WTC11 (cell line): ENCODE results near the gene MR1.

Source experiments
- AFF4 ChIP-seq: sonication (generic); formaldehyde crosslinking; IDR thresholded peaks from 2 replicates; pipeline ENCODE4 v1.8.1; 2023; ENCODE audit warnings: mild to moderate bottlenecking, missing genetic modification reagents, borderline replicate concordance
- ATF2 ChIP-seq: sonication (generic); formaldehyde crosslinking; IDR thresholded peaks from 2 replicates; pipeline ENCODE4 v1.8.1; 2022; ENCODE audit warnings: low read depth, missing genetic modification reagents, borderline replicate concordance
- CREB1 ChIP-seq: sonication (generic); formaldehyde crosslinking; IDR thresholded peaks from 2 replicates; pipeline ENCODE4 v1.8.0; 2023; ENCODE audit warnings: mild to moderate bottlenecking, missing genetic modification reagents
- CTCF ChIP-seq: fragments of 200-600 bp; IDR thresholded peaks from 2 replicates; pipeline ENCODE4 v1.8.0; 2022; ENCODE audit warnings: antibody characterized with exemption
- ERG ChIP-seq: fragments of 250-450 bp; sonication (Bioruptor Pico); IDR thresholded peaks from 2 replicates; pipeline ENCODE4 v1.8.0; 2021; ENCODE audit warnings: mild to moderate bottlenecking
- JUN ChIP-seq: sonication (generic); formaldehyde crosslinking; IDR thresholded peaks from 2 replicates; pipeline ENCODE4 v1.8.0; 2023; ENCODE audit warnings: mild to moderate bottlenecking, missing genetic modification reagents
- KAT7 ChIP-seq: sonication (generic); formaldehyde crosslinking; IDR thresholded peaks from 2 replicates; pipeline ENCODE4 v1.8.1; 2023; ENCODE audit warnings: missing genetic modification reagents, mild to moderate bottlenecking, borderline replicate concordance
- MYBL2 ChIP-seq: sonication (generic); formaldehyde crosslinking; IDR thresholded peaks from 2 replicates; pipeline ENCODE4 v1.8.1; 2023; ENCODE audit warnings: mild to moderate bottlenecking, moderate library complexity, missing genetic modification reagents
- USF1 ChIP-seq: sonication (generic); formaldehyde crosslinking; IDR thresholded peaks from 2 replicates; pipeline ENCODE4 v1.8.0; 2022; ENCODE audit warnings: mild to moderate bottlenecking, missing genetic modification reagents
- ZBTB43 ChIP-seq: sonication (generic); formaldehyde crosslinking; IDR thresholded peaks from 2 replicates; pipeline ENCODE4 v1.8.1; 2023; ENCODE audit warnings: mild to moderate bottlenecking, missing genetic modification reagents

GRCh38 chr1:181075766-181076350 lies 42.1 kb downstream of the MR1 start:
- TF ChIP-seq JUN = no peak
- no peak for TF ChIP-seq USF1 (CRISPR knock-in tag)
- TF ChIP-seq KAT7 (CRISPR knock-in tag) = no peak
- TF ChIP-seq CTCF = no peak
- TF ChIP-seq ZBTB43 = no peak
- no peak for TF ChIP-seq CREB1 (CRISPR knock-in tag)
- TF ChIP-seq AFF4 (CRISPR knock-in tag) = no peak
- TF ChIP-seq ATF2 (CRISPR knock-in tag) = no peak
- TF ChIP-seq ERG (CRISPR knock-in tag) = no peak
- TF ChIP-seq MYBL2 (CRISPR knock-in tag) = no peak
